Stimulated activated CD8-positive, alpha-beta memory T cell treated with anti-CD3 and anti-CD28 coated beads, Interleukin-15, amount 100 ng/mL, for 48 hours (primary cell): ENCODE data around the gene EFNA4.

ENCODE experiments used
- DNase-seq, 2 donors: peaks; one replicate each; pipeline ENCODE4 v3.0.0-alpha.2; 2020; ENCODE audit warnings: low read depth in 2 of 2

The EFNA4 gene

DNA sequence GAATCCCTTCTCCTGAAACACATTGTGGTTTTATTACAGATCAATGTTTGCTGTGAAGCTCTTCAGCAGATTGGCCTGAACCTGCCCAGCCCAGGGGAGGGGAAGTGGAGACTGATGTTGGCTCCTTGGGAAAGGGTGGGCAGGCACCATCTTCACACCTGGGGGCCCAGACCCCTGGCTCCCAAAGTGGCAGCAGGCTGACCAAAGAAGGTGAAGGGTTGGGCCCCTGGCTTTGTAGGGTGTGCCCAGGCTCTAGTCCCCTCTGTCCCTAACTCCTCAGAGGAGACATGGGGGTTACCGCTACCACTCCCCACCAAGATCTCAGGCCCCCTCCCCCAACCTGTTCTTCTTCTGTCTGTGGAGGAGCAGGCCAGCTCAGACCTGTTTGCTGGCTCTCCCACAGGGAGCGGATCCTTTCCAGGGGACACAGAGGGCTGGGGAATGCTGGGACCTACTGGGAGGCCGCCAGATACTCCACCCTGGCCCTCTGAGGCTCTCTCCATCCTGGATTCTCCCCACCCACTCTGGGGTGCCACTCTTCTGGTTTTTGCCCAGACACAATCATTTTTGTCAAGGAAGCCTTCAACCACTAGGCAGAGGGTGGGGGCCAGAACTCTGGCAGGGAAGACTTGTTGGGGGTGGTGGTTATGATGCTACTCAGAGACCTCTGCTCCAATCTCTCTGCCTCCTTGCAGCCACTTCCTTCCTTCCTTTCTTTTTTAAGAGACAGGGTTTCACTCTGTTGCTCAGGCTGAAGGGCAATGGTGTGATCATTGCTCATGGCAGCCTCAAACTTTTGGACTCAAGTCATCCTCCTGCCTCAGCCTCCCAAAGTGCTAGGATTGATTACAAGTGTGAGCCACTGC is 10.1 kb downstream of the EFNA4 start:
- no peak for DNase-seq

- no peak for DNase-seq
These were observed 12.0 kb downstream of the EFNA4 start for GRCh38 chr1:155075535-155075934.

DNA sequence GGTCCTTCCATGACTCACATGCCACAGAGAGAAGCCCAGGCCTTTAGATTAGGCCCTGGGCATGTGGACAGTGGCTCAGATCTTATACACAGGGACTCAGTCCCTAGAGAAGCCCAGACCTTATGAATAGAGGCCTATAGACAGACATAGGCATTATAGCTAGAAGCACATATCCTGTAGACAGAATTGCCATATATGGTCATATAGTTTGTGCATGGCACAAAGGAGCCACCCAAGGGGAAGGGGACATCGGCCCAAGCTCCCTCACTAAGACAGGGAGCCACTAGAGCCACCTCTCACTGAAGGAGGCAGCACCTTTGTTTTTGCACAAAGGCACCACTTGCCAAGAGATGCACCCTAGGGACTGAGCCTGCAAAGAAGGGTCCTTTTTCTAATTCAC is 12.8 kb downstream of the EFNA4 start:
- no peak for DNase-seq

DNA sequence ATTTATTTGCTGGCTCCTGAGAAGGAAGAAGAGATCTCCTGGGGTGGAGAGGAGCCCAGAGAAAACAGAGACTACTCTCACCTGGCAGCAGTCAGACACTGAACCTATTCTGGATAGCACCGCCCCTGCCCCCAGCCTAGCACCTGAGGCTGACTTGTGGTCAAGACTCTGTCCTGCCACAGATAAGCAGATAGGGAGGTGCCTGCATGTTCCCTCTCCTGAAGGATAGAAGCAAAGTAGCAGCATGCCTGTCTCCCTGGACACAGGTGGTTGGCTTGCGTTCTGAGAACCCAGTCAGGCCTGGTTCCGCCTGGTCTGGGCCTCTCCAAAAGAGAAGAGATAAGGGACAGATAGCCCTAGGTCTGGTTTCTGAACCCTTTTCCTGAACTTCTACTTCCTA is 13.8 kb downstream of the EFNA4 start:
- DNase-seq: no peak

- no peak for DNase-seq
These were observed 14.4 kb downstream of the EFNA4 start for GRCh38 chr1:155077758-155078445.

- peak in 1 of 2 donors; percentile 49 for DNase-seq
These were observed 15.1 kb downstream of the EFNA4 start, which contains the start of gene EFNA3 for GRCh38 chr1:155078469-155079209. TSS of gene EFNA3 (plus strand) at chr1:155078837. CDS start at chr1:155078942, 105 bp downstream.

- DNase-seq: no peak
These were observed 15.6 kb downstream of the EFNA4 start for GRCh38 chr1:155079210-155079486.

GRCh38 chr1:155079487-155080311 is 16.2 kb downstream of the EFNA4 start:
- no peak for DNase-seq

- no peak for DNase-seq
These were observed 17.0 kb downstream of the EFNA4 start for GRCh38 chr1:155080312-155081228.

DNA sequence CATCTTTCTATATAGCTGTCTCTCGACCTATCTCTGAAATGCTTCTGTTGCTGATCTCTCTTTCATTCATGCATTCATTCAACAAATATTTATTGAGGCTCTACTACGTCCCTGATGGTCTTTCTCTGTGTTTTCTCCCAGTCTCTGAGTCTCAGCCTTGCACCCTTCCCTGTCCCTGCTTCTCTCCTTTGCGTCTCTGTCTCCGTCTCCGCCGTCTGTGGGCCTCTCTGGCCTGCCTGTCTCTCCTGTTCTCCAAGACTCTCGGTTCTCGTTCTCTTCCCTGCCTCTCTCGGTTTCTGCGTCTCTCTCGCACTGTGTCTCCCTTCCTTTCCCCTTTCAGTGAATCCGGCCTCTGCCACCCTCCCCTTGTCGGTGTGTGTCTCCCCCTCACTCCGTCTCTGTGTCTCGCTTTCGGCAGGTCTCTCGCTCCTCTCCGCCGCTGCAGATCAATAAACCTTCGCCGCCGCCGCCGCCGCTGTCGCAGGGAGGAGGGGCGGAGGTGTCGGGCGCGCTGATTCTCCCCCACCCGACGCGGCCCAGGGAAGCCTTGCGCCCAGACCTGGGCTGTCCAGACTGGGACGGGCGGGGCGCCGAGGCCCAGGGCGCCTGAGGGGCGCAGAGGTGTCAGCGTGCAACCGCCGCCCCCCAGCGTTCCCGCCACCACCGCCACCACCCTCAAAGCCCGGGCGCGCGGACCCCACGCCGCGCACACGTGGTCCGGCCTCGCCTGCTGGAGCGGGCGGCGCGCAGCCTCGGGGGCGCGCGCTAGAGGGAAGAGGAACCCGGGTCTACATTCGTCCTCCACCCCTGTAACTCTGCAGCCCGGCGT is 18.1 kb downstream of the EFNA4 start:
- DNase-seq: no peak

GRCh38 chr1:155082301-155083051 is 18.9 kb downstream of the EFNA4 start:
- DNase-seq: no peak

- DNase-seq: no peak
These were observed 19.6 kb downstream of the EFNA4 start for GRCh38 chr1:155083052-155083541.

DNA sequence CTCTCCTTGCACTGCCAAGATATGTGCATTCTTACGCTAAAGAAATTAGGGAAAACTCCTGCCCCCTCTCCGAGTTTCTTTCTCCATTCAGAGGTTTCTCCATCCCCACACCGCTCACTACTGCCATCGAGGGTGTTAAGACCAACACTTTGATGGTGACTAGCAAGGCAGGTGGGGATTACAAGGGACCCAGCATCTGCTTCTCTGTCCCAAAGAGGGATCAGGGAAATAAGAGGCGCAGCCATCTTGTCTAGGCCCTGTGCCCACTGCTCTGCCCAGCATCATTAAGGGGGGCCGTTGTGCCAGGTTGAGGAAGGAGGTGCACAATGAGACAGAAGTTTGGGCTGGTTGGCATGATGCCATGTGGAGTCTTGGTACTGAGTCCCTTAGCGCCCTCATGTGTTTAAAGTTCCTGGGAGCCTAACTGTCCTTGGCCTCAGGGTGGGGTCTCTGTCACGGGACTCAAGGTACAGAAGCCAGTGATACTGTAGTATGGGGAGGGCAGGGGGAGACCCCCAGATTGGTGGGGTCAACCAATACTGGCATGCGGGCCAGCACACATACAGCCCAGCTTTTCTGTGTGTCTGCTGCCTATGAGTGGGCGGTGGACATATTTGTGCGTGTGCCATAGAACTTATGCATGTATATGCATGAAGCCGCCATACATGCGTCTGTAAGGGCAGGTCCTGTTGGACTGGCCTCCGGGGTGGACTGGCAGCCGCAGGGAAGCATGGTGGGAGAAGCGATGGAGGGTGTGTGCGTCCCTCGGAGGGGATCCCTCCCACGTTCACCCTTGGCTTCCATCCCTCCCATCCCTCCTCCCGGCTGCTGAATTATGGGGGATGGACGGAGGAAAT is 20.6 kb downstream of the EFNA4 start:
- DNase-seq: no peak

DNA sequence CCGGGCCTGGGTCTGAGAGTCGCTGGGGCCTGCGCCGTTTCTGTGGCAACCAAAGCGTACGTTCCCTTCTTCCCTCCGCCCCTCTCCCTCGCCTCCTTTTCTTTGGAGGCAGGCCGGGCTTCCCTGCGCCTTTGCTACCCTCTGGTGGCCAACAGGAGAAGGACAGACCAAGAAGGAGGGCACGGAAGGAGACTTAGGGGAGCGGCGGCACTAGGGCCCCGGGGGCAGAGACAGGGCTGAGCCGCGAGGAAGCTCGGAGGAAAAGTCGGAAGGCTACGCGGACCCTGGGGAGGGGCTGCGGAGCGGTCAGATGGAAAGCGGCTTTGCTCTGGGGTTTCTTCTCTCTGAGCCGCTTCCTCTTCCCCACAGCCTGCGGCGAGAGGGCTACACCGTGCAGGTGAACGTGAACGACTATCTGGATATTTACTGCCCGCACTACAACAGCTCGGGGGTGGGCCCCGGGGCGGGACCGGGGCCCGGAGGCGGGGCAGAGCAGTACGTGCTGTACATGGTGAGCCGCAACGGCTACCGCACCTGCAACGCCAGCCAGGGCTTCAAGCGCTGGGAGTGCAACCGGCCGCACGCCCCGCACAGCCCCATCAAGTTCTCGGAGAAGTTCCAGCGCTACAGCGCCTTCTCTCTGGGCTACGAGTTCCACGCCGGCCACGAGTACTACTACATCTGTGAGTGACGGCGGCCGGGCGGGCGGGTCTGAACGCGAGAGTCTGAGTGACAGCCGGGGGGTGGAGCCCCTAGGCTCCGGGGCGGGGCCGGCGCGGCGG is 21.4 kb downstream of the EFNA4 start:
- DNase-seq: peak; percentile 85 to 87

- DNase-seq: peak; percentile 64 to 65
These were observed 22.1 kb downstream of the EFNA4 start for GRCh38 chr1:155085504-155086127.

GRCh38 chr1:155086128-155086741 is 22.7 kb downstream of the EFNA4 start:
- peak; percentile 68 to 71 for DNase-seq
